ENCODE measurements around the gene MED12L.

GRCh38 chr3:151479452-151479851 lies 394.0 kb downstream of the MED12L start:
- TF ChIP-seq CTCF (IDR thresholded peaks at IDR 0.05) (no peak), POLR2A (IDR thresholded peaks at IDR 0.05) (no peak)
